Kidney glomerular epithelial cell (primary cell): Measurements from ENCODE around the gene COBLL1.
A peak's percentile ranks its signal among the peaks of the same experiment; 100 is the strongest.
"Not testable (repeated sequence)": the region's sequence is repeated elsewhere in the genome, so short reads cannot be mapped to it uniquely, and the experiment has no call there.

Source experiments
- DNase-seq: peaks from one replicate; lab custom pipeline; 2025; lab: John Stamatoyannopoulos, UW

Gene COBLL1, protein sequence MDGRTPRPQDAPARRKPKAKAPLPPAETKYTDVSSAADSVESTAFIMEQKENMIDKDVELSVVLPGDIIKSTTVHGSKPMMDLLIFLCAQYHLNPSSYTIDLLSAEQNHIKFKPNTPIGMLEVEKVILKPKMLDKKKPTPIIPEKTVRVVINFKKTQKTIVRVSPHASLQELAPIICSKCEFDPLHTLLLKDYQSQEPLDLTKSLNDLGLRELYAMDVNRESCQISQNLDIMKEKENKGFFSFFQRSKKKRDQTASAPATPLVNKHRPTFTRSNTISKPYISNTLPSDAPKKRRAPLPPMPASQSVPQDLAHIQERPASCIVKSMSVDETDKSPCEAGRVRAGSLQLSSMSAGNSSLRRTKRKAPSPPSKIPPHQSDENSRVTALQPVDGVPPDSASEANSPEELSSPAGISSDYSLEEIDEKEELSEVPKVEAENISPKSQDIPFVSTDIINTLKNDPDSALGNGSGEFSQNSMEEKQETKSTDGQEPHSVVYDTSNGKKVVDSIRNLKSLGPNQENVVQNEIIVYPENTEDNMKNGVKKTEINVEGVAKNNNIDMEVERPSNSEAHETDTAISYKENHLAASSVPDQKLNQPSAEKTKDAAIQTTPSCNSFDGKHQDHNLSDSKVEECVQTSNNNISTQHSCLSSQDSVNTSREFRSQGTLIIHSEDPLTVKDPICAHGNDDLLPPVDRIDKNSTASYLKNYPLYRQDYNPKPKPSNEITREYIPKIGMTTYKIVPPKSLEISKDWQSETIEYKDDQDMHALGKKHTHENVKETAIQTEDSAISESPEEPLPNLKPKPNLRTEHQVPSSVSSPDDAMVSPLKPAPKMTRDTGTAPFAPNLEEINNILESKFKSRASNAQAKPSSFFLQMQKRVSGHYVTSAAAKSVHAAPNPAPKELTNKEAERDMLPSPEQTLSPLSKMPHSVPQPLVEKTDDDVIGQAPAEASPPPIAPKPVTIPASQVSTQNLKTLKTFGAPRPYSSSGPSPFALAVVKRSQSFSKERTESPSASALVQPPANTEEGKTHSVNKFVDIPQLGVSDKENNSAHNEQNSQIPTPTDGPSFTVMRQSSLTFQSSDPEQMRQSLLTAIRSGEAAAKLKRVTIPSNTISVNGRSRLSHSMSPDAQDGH

GRCh38 chr2:164841719-164842623, at the start of gene COBLL1:
Gene COBLL1, minus strand, starts transcription at chr2:164841823. Its CDS starts 627 bp downstream, at chr2:164841196.
- peak; percentile 89 for DNase-seq

GRCh38 chr2:164890544-164890943, 48.9 kb upstream of the COBLL1 start:
- DNase-seq, result no peak

DNA sequence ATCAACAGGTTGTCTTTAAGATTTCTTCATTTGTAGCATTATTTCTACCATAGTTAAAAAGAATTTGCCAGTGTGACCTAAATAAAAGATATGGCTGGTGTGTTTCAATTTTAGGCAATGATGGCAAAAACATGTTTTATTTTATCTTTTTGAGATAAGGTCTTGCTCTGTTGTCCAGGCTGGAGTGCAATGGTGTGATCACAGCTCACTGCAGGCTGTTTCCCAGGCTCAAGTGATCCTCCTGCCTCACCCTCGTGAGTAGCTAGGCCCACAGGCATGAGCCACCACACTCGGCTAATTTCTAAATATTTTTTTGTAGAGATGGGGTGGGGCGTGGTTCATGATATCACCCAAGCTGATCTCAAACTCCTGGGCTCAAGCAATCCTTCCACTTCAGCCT, 47.0 kb upstream of the COBLL1 start:
- no peak for DNase-seq

DNA sequence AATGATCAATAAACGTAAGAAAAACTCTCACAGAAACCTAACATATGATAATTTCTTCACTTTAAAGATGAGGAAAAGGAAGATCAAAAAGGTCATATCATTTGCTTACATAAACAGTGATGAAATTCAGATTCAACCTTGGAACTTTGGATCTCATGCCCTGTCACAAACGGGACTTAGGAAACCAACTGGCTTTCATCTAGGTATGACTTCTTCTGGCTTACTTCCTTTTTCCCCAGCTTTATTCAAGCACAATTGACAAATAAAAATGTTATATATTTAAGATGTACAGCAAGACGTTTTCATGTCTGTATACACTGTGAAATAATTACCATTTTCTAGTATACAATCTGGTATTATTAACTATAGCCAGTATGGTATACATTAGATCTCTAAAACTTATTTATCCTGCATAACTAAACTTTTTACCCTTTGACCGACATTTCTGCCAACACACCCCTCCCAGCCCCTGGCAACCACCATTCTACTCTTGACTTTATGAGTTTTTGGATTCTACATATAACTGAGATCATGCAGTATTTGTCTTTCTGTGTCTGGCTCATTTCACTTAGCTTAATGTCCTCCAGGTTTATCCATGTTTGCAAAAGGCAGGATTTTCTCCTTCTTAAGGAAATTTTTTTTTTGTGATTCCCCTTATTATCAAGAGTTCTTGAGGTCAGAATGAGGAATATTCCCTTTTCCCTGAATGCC, 46.0 kb upstream of the COBLL1 start:
- DNase-seq, result no peak

DNA sequence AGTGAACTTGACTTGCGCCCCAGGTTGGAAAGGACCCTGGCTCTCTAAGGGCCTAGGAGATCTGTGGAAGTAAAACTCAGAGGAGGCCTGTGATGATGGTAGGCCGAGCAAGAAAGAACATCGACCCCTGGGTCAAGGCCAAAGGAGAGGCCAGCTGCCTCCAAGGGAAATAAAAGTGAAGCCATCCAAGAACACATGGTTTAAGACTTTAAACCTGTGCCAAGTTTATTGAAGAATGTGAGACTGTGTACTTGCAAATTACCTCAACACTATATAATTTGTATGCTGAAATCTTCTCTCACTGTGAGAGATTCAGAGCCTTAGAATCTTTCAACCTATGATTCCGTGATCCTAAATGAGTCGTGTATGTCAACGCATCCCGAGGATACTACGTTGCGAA, 40.7 kb upstream of the COBLL1 start:
- no peak for DNase-seq

DNA sequence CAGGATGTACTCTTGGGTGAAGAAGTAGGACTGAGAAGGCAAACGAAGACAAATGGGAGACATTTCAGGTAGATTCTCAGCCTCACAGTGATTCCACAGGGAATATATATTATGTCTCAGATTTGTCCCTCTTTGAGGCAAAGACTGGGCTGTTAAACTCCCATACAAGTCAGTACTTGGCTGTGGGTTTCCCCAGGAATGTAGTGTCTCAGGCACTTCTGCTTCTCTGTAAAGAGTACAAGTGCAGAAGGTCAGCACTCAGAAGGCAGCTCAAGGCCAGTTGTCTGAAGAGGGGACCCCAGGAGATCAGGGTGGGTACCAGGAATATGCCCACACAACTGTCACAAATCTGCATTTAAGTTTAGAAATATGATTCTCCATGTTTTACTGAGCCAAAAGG, 39.9 kb upstream of the COBLL1 start:
- no peak for DNase-seq

DNA sequence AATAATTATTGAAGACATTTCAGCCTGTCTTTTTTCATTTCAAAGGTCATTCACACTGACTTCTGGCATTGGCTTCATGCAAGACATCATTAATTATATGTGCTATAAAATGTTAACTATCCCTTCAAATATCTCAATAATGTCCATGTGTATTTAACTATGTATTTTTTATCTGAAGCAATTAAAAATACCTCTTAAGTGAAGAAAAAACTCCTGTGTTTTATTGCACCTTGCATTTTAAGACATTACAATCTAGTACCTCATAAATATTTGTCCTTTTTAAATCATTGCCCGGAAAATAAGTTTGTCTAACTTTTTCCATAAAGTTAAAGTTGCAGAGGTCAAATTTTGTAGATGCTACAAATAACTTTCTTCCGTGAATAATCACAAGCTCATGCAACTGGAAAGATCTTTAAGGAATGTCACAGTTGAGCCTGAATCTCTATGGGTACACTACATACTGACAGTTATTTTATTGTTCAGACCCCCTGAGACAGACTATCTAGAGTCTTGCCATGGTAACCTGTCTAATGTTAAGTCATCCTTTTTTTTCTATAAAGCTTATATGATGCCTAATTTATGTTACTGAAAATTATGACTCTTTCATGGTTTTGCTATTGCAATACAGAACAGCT, 38.4 kb upstream of the COBLL1 start:
- no peak for DNase-seq

DNA sequence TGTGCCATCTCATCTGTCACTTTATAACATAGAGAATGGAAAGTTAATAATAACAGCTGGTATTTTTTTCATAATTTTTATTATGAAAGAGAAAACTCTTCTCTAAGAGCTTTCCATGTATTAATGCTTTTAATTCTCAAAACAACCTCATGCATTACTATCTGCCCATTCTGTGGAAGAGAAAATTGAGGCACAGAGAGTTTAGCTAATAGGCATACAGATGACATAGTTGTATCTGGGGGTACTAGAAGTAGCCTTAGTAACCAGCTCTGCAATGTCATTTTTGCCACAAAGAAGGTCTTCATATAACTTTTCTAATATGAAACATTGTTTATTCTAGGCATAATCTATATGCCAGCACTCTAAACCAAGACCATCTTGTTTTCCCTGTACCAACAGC, 36.3 kb upstream of the COBLL1 start:
- no peak for DNase-seq

DNA sequence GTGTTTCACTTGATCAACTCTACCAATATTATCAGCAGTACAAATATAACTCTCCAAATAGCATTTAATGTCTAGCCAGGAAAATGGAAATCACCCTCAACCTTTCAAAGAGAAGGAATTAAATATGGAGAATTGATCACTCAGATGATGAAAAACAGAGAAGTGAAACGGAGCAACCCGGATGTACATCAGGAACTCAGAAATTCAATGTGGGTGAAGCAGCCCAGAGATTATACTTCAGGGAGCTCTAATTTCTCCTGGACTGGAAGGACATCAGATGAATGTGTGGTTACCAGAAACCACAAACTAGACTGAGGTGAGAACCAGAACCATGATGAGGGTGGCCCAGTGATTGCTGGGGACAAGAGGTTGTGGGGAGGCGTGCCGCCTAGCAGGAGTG, 35.5 kb upstream of the COBLL1 start:
- no peak for DNase-seq

- DNase-seq, result no peak
Observed at GRCh38 chr2:164875334-164876205, 33.9 kb upstream of the COBLL1 start.

DNA sequence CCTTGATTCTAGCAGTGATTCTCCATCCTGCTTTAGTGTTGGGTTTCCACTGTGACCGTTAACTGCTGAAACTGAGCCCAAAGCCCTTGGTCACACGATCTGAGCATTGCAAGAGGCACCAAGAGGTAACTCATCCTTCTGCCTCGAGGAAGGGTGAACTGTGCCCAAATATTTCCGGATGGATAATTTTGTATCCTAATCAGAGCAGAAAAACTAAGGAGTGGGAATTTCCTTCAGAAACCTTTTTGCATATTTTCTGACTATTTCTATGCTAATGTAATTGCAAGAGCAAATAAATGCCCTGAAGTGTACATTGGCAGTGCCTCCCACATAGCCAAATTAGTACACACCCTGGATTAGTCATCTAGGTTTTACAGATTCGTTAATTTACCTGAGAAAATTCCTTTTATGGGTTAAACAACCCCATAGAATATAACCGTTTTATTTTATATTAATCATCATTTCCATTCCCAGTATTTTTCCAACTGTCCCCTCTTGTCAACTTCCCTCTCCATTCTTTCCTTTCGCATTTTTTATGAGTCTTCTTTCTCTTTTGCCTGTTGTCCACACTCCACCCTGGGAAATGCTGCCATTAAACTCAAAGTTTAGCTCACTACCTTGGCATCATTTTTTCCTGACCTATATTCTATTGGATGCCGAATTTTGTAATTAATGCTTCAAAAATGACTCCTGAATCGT, 31.7 kb upstream of the COBLL1 start:
- DNase-seq, result no peak

GRCh38 chr2:164871404-164871803, 29.8 kb upstream of the COBLL1 start:
- DNase-seq, result no peak

GRCh38 chr2:164869420-164869772, 27.8 kb upstream of the COBLL1 start:
- no peak for DNase-seq

DNA sequence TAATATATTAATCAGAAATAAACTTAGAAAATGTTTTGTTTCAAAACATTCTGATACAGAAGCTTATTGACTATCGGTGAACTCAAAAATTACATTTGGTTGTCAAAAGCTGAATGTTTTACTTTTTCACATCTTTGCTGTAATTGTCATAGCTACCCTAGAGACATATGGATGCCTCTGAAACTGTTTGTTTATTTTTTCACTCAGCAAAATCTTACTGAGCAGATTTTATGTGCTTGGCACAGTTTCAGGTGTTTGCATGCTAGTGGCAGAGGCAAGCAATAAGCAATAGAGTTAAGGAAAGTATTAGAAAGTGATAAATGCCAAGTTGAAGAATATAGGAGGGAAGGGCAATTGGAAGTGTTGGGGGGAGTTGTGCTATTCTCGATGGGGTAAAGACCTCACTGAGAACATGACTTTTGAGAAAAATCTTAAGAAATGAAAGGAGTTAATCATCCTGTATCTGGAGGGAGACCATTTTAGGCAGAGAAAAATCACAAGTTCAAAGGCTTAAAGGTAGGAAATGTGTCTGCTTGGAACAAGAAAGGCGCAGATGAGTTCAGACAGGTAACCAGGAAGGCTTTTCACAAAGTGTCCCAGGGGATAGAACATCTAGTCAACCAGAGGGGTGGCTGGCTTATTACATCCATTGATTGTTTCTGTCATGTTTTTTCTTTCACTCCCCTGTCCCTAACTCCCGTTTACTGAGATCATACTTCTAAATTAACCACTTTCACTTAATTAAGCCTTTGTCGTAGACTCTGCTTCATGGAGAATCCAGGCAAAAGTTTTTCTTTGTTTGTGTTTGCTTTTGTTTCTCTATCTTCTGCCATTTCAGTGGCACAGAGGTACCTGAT, 27.2 kb upstream of the COBLL1 start:
- no peak for DNase-seq

DNA sequence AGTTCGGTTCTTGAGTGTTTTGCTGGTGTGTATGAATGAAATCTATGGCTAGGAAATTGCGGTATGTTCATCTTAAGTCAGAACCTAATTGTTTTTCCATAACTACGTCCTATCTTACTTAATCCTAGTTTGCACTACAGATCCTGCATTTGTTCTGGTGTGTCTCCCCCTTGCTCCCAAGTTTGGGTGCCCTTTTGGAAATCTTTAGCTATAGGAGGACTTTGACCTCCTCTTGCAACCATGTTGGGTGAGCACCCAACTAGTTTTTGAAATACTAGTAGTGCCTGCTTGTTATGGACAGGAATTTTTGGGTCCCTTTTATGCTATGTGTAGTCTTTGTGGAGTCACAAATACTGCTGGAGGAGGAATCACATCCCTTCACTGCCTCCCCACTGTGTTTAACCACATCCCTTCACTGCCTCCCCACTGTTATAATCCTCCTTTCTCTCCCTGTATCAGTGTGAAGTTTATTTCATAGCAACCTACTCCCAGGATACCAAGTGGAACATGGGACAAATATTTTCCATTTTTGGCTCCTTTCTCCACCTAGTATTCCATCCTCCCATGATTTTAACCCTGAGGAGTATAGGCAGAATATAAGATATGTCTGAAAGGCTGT, 26.3 kb upstream of the COBLL1 start:
- DNase-seq, result no peak

DNA sequence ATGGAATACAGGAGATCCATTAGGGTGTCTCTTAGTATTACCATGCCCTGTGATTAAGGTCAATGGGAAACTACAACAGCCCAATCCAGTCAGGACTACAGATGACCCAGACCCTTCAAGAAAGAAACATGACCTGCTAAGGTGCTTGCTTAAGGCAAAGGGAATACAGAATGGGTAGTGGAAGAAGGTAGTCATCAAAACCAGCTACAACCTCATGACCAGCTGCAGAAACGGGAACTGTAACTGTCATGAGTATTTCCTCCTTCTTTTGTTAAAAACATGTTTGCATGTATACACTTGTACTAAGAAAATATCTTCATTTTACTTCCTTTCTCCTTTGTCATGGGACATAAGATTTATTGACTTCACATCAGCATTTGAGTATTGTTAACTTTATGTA, 24.8 kb upstream of the COBLL1 start:
- DNase-seq, result not testable (repeated sequence)

- no peak for DNase-seq
Observed at GRCh38 chr2:164860694-164861042, 19.0 kb upstream of the COBLL1 start.
